HL-60 (cell line): ENCODE measurements around the gene SP7.
A peak's percentile ranks its signal among the peaks of the same experiment; 100 is the strongest.

ENCODE experiments used
- DNase-seq, 2 experiments: peaks; one replicate each; pipeline ENCODE4 v3.0.0-alpha.2; 2010 to 2020; ENCODE audit warnings: low read depth in 1 of 2, low spot score in 1 of 2
- H3K27ac ChIP-seq: fragments of 250-450 bp; sonication (Bioruptor Pico); replicated peaks from 2 replicates; pipeline ENCODE4 v1.5.1; 2020; ENCODE audit warnings: mild to moderate bottlenecking, moderate library complexity
- H3K27me3 ChIP-seq: fragments of 250-450 bp; sonication (Bioruptor Pico); 2 replicates; pipeline ENCODE4 v1.5.1; 2021; ENCODE audit warnings: mild to moderate bottlenecking, moderate library complexity; ENCODE audit not compliant: insufficient read depth, poor library complexity, severe bottlenecking
- H3K4me3 ChIP-seq: replicated peaks from 2 replicates; pipeline ENCODE4 v1.5.1; 2011; ENCODE audit warnings: mild to moderate bottlenecking, control low read depth, low read length; ENCODE audit not compliant: insufficient read depth
- CTCF ChIP-seq: IDR thresholded peaks from one replicate; pipeline ENCODE4 v1.5.1; 2011; ENCODE audit warnings: low read length, control low read depth, inconsistent platforms; ENCODE audit not compliant: insufficient read depth
- GABPA ChIP-seq: IDR thresholded peaks from 2 replicates; pipeline ENCODE4 v1.6.1; 2012; ENCODE audit warnings: low read depth
- POLR2AphosphoS5 ChIP-seq: IDR thresholded peaks from 2 replicates; pipeline ENCODE4 v1.6.1; 2012; ENCODE audit warnings: low read depth
- REST ChIP-seq: IDR thresholded peaks from 2 replicates; pipeline ENCODE4 v1.6.1; 2012; ENCODE audit warnings: low read depth; ENCODE audit not compliant: insufficient replicate concordance
- SPI1 ChIP-seq: IDR thresholded peaks from 2 replicates; pipeline ENCODE4 v1.6.1; 2012; ENCODE audit warnings: low read depth, mild to moderate bottlenecking, borderline replicate concordance

SP7 gene

GRCh38 chr12:53345486-53346188 lies 9.5 kb upstream of the SP7 start:
- DNase-seq: no peak

GRCh38 chr12:53344824-53345485 lies 8.8 kb upstream of the SP7 start:
- H3K27ac ChIP-seq: no peak overlapping the region
- peak in 1 of 2 experiments; percentile 73 for DNase-seq
- TF ChIP-seq CTCF (peak; percentile 24), REST (no peak), POLR2AphosphoS5 (no peak), GABPA (no peak), SPI1 (no peak)
- H3K4me3 ChIP-seq: peak overlapping the region; percentile 45
- H3K27me3 ChIP-seq: no peaks in the 10 kb centered on the region

More at GRCh38 chr12:53345486-53346188, 9.5 kb upstream of the SP7 start:
- TF ChIP-seq CTCF (no peak), POLR2AphosphoS5 (no peak), SPI1 (no peak), REST (no peak), GABPA (no peak)
- Histone ChIP-seq H3K27ac (no peak overlapping the region), H3K27me3 (no peaks in the 10 kb centered on the region), H3K4me3 (no peak overlapping the region)

- TF ChIP-seq CTCF: no peak
- no peak for TF ChIP-seq POLR2AphosphoS5
- TF ChIP-seq SPI1: no peak
- no peak for TF ChIP-seq GABPA
- no peak for TF ChIP-seq REST
Observed at GRCh38 chr12:53344487-53344823, 8.3 kb upstream of the SP7 start.

More at GRCh38 chr12:53344487-53344823, 8.3 kb upstream of the SP7 start:
- Histone ChIP-seq H3K27me3 (no peaks in the 10 kb centered on the region), H3K27ac (no peak overlapping the region), H3K4me3 (peak overlapping the region; percentile 45)
- no peak for DNase-seq
